Measurements from ENCODE around the gene BHLHE41.

BHLHE41 gene

DNA sequence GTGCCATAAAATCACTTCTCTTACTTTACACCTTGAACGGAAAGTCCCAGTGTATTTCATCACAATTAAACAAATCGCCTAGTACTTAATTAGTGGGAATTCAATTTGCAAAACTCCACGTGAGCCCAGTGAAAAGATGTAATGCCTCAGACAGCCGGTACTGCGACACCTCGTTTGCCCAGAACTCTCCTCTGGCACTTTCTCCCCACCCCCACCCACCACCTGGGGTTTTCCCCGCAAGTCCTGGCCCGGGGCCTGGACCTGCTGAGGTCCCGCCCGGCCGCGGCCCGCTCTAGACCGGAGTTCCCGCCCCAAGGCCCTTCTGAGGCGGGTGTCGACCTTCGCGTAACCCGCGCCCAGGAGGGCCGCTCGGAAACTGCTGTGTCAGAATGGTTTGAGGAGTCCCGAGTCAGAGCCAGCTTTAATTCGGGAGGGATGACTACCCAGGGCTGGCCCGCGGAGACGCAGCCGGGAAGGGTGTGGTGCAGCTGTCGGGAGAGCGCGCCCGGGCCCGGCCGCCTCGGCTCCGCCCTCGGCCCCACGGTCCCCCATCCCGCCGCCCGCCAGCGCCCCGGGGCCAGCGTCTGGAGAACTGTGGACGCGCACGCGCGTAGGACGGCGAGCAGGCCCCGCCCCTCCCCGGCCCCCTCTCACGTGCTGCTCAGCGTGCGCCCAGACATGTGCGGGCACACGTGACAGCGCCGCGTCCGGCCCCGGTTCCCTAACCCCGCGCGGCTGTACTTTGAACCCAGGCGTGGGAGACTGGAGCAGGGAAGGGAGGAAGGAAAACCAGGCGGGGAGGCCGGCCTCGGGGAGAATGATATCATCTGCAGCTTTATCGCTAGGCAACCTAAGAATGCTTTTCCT lies 10.8 kb downstream of the BHLHE41 start:
- DNase-seq = peak; percentile 71

DNA sequence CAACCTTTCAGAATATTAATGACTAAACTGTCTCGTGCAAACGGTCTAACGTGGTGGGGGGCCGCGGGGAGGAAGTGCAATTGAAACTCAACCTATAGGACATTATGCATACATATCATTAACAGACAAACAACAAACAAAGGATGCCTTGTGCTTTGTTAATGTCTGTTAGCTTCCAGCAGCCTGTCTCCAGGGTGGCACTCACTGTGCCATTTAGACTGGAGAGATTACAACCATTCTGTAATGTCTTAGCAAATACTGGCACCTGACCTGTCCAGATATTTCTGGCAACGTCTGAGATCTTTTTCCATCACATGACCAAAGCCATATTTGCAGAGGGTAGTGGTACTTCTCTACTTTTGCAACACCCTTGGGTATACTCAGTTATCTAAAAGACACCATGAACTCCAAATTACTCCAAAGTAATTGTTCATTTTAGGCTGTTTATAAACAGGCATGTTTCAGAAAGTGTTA lies 11.6 kb downstream of the BHLHE41 start:
- no peak for DNase-seq

DNA sequence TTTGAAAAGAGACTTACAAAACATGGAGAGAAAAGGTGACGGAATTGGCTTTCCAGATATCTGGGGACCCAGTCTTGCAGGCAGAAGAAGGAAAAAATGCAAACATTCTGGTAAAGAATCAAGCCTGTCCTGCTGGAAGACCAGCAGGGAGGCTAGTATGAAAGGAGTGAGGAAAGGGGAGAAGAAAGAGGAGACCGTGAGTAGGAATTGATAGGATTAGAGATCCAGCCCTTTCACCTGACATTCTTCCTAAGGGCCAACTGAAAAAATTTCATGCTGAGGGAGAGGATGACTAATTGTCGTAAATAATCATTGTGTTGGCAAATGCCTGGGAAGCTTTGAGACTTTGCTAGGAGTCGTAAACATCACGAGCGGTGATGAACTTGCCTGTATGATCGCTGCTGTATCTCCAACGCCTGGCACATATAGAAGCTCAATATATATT lies 12.1 kb downstream of the BHLHE41 start:
- no peak for DNase-seq

DNA sequence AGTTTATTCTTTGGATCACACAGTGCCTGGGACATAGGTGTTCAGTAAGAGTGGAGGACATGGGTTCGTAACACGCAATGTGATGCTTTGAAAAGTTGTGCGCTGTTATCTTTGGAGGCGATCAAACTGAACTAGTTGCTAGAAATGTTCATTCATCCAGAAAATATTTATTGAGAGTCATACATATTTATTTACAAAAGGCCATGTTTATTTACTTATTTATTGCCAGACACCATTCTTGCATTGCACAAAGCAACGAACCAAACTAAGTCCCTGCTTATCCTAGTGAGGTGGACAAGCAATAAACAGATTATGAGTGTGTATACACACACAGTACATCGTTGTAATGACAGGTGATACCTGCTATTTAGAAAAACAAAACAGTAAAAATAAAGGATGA lies 12.6 kb downstream of the BHLHE41 start:
- DNase-seq = no peak

DNA sequence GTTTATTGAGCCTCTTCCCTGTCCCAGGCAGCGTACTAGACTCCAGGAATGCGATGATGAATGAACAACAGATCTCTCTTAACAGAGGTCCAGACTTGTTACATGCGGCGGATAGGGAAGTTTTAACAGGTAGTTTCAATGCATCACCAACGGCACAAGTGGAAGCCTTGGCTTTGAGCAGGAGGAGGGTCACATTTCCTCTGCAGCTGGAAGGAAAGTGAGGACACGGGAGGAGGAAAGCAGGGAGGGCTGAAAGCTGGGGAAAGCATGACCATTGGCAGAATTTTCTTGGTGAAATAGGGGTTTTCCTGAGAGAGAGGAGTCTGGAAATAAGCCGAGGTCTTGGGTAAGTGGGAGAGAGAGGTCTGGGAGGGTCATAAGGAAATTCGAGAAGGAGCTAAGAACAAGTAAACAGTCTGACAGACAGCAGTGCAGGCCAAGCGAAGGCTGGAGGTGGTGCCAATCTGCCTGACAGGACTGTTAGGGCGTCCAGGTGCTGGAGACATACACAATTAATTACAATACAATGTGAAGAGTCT lies 15.4 kb downstream of the BHLHE41 start:
- no peak for DNase-seq

DNA sequence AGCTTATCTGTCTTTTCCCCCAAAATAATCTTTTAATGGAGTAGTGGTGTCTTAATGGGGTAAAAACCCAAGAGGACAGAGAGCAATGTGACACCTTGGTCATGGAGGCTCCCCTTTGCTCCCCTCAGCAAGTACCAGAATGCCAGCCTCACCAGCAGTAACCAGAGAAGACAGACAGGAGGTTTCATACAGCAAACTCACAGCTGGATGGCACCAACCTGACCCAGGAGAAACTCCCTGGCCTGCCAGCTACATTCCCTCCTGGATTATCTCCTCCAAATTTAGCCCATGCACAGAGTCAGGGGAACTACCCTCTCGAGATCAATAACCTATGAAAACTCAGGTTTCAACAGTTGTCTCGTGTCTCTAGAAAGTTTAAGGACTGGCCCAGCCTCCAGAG lies 15.9 kb downstream of the BHLHE41 start:
- DNase-seq = no peak

DNA sequence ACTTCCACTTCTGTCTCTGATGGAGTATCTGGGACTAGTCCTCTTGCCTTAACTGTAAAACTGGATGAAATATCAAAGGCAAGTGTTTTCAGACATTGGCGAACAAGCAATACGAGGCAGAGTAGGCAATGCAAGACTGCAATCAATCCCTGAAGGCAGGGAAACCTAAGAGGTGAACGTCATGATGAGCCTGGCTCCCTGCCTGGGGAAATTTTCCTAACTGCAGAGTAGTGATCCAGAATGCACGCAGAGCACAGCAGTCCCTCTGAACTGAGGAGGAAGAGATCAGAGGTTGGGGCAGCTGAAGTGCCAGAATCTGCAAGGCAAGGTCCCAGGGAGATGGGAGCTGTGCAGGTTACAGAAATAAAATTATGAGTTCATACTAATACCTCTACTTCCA lies 18.5 kb downstream of the BHLHE41 start:
- no peak for DNase-seq

DNA sequence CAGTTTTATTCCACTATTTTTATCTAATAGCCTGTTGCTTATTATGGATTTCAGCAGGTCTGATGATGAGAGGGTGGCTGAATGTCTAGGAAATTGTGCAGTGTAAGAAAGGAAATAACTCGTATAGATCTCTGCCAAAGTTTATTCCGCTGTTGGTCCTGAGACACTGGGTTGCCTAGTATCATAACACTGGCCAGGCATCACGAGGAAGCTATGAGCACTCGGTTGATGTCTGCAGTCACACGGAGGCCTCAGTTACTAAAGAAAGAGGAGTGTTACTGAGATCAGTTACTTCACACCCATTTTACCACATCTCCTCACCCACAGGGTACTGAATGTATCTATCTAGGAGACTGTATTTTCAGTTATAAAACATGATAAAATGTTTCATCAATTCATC lies 21.9 kb downstream of the BHLHE41 start:
- no peak for DNase-seq

DNA sequence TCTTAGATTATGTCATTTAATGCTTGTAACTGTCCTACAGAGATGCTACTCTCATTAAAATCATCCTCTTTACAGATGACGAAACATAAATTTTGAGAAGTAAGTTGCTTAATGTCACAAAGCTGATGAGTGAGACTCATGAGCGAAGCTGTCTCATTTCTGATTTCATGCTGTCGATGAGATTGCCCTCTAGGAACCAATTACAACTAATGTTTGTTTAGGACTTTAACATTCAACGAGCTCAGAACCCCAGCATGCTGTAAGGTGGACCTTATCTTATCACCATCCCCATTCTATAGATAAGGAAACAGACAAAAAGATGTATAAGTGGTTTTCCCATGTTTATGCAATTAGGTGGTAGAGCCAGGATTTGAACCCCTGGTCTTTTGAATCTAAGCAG lies 23.1 kb downstream of the BHLHE41 start:
- DNase-seq = no peak

DNA sequence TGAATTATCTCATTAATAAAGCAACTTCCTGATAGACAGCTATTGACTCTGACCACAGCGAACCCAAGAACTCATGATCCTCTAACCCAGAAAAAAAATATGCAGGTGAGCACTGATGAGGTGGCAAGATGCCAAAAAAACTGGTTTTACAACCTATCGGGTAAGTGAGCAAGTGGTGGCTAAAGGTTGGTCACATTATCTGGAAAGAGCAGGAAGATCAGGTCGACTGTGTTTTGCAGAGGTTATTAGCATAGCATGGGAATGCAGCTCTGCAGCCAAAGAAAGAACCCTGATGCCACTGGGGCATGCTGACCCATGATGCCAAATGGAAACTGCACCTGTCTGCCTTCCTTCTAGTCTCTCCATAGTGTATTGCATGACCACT lies 23.5 kb downstream of the BHLHE41 start:
- DNase-seq = no peak

DNA sequence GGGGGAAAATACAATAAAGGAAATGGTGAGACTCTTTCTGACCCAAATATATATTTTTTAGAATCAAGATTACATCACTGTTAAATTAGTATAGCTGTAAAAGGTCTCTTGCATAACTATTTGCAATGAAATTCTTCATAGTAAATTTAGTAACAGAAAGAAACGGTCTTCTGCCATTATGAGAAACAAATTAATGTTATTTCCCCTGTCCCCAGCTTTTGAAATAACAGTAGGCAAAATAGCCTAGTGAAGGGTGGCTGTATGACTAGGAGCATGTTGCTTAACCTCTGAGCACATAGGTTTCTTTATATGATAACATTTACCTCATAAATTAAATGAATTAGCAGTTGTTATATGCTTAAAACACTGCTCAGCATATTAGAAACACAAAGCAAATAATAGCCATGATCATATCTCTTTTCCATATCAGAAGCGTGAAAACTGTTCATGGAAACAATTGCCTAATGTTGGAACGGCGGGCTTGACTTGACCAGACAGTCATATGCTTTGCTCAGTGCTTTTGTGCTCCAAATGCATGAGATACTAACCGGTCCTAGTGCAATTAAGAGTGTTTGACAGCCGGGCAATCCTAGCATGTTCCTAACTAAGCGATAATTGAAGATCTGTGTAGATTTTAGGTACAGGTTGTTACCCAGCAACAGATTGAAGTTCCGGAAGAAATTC lies 24.0 kb downstream of the BHLHE41 start:
- no peak for DNase-seq

DNA sequence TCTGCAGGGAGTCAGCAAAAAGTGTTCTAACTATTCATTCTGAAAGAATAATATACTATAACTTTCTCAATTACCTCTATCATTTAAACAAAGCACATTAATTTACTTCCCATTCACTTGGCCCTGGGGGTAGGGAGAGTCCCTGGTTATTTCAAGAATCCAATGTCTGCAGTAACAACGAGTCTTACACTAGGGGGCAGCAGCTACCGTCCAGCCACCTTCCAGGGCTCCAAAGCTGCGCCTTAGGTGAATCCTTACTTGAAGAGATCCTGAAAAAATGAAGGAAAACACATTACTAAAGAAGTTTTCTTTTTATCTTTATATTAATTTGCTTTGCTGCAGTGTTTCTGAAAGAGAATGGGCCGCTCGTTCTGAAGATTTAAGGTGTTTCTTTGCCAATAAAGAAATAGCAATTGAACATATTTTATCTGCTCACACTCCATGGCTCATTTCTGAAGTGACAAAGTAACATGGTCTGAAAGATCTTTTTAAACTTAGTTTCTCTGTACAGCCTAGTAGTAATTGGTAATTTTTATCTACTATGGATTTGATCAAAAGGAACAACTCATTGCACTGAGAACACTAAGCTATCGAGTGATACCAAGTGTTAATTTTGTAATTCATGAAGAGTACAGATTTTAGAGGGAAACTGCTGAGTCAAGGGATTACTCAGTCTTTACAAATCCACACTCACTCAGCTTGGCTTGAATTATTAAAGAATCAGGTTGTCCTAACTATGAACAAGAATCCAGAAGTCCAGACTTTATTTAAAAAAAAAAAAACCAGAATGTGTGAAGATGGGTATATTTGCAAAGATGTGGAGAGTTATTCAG lies 27.6 kb downstream of the BHLHE41 start:
- peak; percentile 52 for DNase-seq

DNA sequence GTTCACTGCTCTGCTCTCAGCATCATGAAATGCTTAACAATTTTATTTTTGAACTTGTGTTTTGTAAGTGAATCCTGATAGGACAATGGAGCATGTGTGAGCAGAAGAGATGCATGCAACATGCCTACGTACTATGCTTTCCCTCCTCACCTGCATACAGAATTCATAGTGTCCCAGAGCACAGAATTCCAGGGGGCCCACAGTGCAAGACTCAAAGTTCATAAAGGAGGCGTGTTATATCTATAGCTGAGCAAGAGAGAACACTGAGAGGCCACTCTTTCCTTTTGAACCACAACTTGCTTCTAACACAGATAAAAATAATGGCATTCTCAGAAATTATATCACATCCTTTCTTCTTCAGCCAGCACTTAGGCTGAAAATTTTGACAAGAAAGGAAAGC lies 28.8 kb downstream of the BHLHE41 start:
- no peak for DNase-seq

DNA sequence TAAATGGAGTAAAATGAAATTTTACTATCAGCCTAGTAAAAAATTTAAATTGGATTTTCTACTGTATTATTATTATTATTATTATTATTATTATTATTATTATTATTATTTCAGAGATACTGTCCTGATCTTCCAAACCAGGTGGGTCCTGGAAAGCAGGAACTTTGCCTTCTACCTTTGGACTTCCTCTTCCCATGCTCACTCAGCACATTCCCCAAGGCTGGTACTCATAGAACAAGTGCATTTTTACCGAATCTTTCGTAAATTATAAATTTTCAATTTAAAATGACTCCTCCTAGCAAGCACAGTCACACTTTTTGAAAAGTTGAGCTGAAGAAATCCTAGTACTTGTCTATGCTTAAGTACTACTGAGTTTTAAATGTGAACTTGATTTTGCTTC lies 29.7 kb downstream of the BHLHE41 start:
- DNase-seq = no peak

DNA sequence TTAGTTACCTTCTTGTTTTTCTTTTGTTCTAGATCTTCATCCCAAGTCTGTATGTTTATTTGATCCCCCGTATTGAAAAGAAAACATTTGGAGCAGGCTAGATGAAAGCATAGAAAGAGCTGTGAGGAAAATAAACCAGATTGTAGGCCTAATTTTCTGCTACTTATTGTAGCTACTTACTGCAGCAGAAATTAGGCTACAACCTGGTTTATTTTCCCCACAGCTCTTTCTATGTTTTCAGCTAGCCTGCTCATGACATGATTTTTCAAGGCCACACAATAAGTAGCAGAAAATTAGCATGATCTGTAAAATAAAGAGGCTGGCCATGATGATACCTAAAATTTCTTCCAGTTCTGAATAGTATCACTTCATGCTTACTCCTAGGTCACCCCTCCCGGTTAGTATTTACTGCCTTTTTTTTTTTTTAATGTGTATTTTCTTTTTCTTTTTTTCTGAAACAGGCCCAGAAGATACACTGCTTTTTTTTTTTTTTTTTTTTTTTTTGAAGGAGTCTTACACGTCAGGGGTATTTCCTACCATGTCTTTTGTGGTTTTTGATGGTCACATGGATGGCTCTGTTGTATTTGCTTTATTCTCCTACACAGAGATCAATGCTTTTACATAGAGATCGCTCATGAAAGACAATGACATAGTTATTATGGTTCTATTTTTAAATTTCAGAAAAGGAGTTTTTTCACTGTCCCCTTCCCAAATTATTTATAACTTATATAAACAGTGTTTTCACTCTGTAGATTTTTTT lies 32.3 kb downstream of the BHLHE41 start:
- DNase-seq = no peak

DNA sequence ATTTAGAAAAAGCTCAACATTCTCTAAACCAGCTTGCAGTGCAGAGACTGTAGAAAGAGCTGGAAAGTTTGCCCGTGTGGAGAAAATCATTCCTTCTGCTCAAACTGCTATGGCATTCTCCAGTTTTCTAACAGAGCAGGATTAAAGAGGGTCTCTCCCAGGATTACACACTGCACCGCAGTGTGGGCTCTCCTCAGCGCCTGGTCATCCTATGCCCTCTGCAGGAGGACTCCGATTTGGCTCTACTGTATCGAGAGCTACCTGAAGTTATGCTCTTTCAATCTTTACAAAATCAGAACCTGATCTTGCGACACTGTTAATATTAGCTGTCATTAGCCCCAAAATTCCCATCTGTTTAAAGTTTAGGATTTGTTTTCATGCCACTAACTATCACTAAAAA lies 33.0 kb downstream of the BHLHE41 start:
- DNase-seq = no peak

DNA sequence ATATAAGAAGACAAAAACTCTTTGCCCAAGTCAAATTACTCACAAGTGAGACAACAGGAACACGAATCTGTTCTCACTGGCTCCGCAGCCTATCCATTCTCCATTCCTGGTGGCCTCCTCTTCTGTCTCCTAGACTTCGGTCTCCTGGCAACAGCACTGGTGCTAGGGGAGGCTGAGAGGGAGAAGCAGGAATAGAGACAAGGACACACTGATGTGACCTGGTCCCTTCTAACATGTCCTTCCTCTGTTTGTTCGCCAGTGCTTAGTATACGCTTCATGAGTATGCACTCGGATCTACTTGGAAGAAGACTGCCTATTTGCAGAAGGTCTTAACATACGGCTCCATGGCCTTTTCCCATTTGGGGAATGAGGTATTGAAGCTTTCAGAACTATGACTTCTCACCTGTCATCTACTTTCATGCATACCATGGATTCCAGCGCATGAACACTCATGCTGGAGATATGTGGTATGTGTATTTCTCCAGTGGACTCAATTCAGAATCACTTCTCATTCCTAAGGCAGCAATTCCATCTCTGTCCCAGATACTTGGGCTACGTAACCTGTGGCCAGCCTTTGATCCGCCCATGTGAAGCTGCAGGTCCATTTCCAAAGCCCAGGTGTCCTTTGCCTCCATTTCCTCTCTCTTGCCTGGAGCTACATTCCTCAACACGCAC lies 33.9 kb downstream of the BHLHE41 start:
- no peak for DNase-seq

DNA sequence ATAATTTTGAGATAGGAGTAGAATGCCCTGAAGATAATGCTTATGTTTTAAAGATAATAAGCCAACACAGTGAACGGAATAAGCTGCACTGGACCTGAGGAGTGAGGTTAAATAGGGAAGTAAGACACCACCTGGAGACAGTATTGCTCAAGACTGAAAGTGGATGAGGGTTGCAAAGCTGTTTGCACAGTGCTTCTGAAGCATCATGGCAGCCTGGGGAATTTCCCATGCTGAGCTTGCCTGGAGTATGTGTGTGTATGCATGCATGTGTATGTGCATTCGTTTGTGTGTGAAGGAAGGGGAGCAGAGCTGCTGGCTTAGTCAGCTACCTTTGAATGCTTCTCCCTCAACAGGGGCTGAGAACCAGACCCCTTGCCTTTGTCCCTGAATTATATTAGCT lies 35.8 kb downstream of the BHLHE41 start:
- no peak for DNase-seq

DNA sequence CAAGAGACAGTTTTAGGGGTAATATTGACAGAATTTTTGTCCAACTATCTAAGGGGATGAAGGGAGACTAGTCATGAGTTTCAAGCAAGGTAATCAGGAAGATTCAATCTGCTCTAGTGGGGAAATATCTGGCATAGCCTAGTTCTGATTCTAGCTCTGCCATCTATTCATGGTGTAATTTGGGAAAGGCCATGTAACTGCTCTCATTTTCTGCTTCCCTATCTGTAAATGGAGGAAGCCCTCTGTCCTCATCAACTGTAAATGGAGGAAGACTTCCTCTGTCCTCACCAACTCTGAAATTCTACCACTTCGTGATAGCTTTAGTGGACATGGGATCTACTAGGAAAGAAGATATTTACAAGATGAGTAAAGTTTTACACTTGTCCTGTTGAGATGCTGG lies 37.9 kb downstream of the BHLHE41 start:
- no peak for DNase-seq

DNA sequence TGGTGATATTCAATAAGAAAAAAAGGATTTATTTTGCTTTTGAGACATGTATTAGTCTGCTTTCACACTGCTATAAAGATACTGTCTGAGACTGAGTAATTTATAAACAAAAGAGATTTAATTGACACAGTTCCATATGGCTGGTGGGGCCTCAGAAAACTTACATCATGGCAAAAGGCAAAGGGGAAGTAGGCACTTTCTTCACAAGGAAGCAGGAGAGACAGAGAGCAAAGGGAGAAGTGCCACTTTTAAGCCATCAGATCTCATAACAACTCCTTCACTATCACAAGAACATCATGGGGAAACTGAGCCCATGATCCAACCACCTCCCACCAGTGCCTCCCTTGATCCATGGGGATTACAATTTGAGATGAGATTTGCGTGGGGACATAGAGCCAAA lies 43.9 kb downstream of the BHLHE41 start:
- no peak for DNase-seq

DNA sequence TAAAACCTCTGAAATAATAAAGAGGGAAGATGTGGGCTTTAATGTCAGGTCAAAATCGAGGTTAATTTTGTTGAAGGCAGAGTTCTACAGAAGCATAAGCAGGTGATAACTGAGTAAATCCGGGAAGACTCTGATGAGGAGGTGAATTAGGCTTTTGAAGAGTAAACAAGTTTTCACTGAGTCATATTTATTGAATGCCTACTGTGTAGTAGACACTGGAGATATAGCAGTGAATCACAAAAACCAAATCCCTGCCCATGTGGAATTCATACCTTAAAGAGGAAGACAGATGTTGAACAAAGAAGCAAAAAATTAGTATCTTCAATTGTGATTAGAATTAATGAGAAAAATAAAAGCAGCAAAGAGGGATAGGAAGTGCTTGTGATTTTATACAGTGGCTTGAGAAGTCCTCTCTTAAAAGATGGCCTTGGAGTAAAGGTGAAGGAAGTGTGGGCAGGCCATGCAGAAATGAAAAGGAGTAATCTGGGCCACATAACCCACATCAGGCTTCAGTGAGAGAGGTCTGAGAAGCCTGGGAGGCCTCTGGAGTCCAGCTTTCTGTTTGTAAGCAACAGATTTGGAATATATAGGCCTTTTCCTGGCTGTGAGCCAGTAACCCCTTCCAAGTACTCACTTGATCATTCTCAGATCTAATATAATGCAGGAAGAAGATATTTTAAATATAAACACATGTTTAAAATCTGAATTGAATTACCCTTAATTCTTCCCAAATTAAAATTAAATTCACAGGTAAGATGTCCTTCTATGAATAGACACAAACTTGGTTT lies 46.7 kb downstream of the BHLHE41 start:
- no peak for DNase-seq
